Upper lobe of left lung (tissue), 6 donors: ENCODE results near the gene IPO11. TPM values are rescaled to one million over a fixed set of nuclear protein-coding genes. Genes with fewer than 3 reads are reported as not detected.

ENCODE experiments used
- ATAC-seq, 2 donors: fragments of 200-7000 bp; cut with Tn5 transposase; one replicate each; pipeline ENCODE4 v1.9.1; 2022; ENCODE audit warnings: mild to moderate bottlenecking in 2 of 2, moderate library complexity in 2 of 2; ENCODE audit not compliant: low FRiP score in 2 of 2
- DNase-seq, 2 donors: peaks; one replicate each; pipeline ENCODE4 v3.0.0-alpha.2; 2019 to 2020
- H3K27ac ChIP-seq, 4 donors: fragments of 200-600 bp; sonication (generic); one replicate each; pipeline ENCODE4 v1.5.1; 2016 to 2019
- H3K27me3 ChIP-seq, 4 donors: fragments of 200-600 bp; sonication (generic); one replicate each; pipeline ENCODE4 v1.5.1; 2017 to 2019
- H3K36me3 ChIP-seq, 4 donors: fragments of 200-600 bp; sonication (generic); one replicate each; pipeline ENCODE4 v1.5.1; 2016 to 2019
- H3K4me1 ChIP-seq, 4 donors: fragments of 200-600 bp; sonication (generic); one replicate each; pipeline ENCODE4 v1.5.1; 2018 to 2019
- H3K4me3 ChIP-seq, 4 donors: fragments of 200-600 bp; sonication (generic); one replicate each; pipeline ENCODE4 v1.5.1; 2017 to 2019; ENCODE audit warnings: mild to moderate bottlenecking in 2 of 4, moderate library complexity in 1 of 4
- H3K9me3 ChIP-seq, 4 donors: fragments of 200-600 bp; sonication (generic); one replicate each; pipeline ENCODE4 v1.5.1; 2018 to 2019
- CTCF ChIP-seq, 6 experiments: fragments of 450-650 bp in 4 of 6; fragments of 200-600 bp in 2 of 6; sonication (generic) in 2 of 6; IDR thresholded peaks; one replicate each; pipeline ENCODE4 v1.5.1; 2016 to 2019; ENCODE audit warnings: antibody characterized with exemption in 6 of 6
- EP300 ChIP-seq, 4 donors: sonication (generic); formaldehyde crosslinking; IDR thresholded peaks; one replicate each; pipeline ENCODE4 v1.5.1; 2017; ENCODE audit warnings: antibody characterized with exemption in 4 of 4, control low read depth in 2 of 4
- POLR2A ChIP-seq, 4 donors: fragments of 450-650 bp; IDR thresholded peaks; one replicate each; pipeline ENCODE4 v1.5.1; 2016 to 2017; ENCODE audit warnings: antibody characterized with exemption in 4 of 4, mild to moderate bottlenecking in 2 of 4
- POLR2AphosphoS5 ChIP-seq, 2 donors: sonication (generic); formaldehyde crosslinking; IDR thresholded peaks; one replicate each; pipeline ENCODE4 v1.5.1; 2017; ENCODE audit warnings: antibody characterized with exemption in 2 of 2
- WGBS, 2 donors: methylation state at CpG; one replicate each; pipeline ENCODE4 v1.1.5; 2017 to 2018; 5-methylcytosine and 5-hydroxymethylcytosine counted together
- total RNA-seq, 6 donors: library from RNA; depleted of rRNA in 4 of 6; stranded (reverse); fragments of >200 nt in 4 of 6; gene quantifications; one replicate each; pipeline versions ENCODE4 v1.1.0 to v1.2.1, GENCODE V29; 2016 to 2021
- donor health status: DM: no; HTN: no; CAD: no; lungs with moderate emphysema.
- donor health status: DM: no; HTN: yes; CAD: no; lungs with severe emphysema.

IPO11 gene
- total RNA-seq, 6 donors from 2014 or later = 12.2 to 40.4 (median 18.8) TPM

- Histone ChIP-seq H3K27ac (no peak overlapping the region), H3K36me3 (no peaks in the 10 kb centered on the region), H3K4me3 (no peak overlapping the region), H3K4me1 (peaks cover 0 to 3% (median 0%) of the 10 kb centered on the region in 4 donors), H3K27me3 (no peaks in the 10 kb centered on the region), H3K9me3 (no peaks in the 10 kb centered on the region)
- DNase-seq (no peak), ATAC-seq (no peak)
- TF ChIP-seq POLR2A (IDR thresholded peaks at IDR 0.05) = no peak
- no peak for TF ChIP-seq POLR2AphosphoS5 (IDR thresholded peaks at IDR 0.05)
- no peak for TF ChIP-seq EP300 (IDR thresholded peaks at IDR 0.05)
- no peak for TF ChIP-seq CTCF (IDR thresholded peaks at IDR 0.05)
- 68 to 81% methylated on average over 2 of the region's 2 CpGs for WGBS, 2 donors
These were observed 162.0 kb downstream of the IPO11 start for GRCh38 chr5:62574599-62574998.

GRCh38 chr5:62575066-62575465 is 162.5 kb downstream of the IPO11 start:
- no peak overlapping the region for H3K27ac ChIP-seq
- ATAC-seq (no peak), DNase-seq (no peak)
- no peaks in the 10 kb centered on the region for H3K36me3 ChIP-seq
- H3K27me3 ChIP-seq = no peaks in the 10 kb centered on the region
- H3K4me3 ChIP-seq = no peak overlapping the region
- peaks cover 0 to 3% (median 0%) of the 10 kb centered on the region in 4 donors for H3K4me1 ChIP-seq
- no peaks in the 10 kb centered on the region for H3K9me3 ChIP-seq
- 81 to 87% methylated on average over 2 of the region's 2 CpGs for WGBS, 2 donors
- TF ChIP-seq CTCF (IDR thresholded peaks at IDR 0.05) = no peak
- no peak for TF ChIP-seq EP300 (IDR thresholded peaks at IDR 0.05)
- no peak for TF ChIP-seq POLR2AphosphoS5 (IDR thresholded peaks at IDR 0.05)
- TF ChIP-seq POLR2A (IDR thresholded peaks at IDR 0.05) = no peak

- 46 to 63% methylated on average over 1 of the region's 1 CpG for WGBS, 2 donors
- Histone ChIP-seq H3K9me3 (no peaks in the 10 kb centered on the region), H3K27ac (no peak overlapping the region), H3K4me1 (peaks cover 0 to 3% (median 0%) of the 10 kb centered on the region in 4 donors), H3K27me3 (no peaks in the 10 kb centered on the region), H3K4me3 (no peak overlapping the region), H3K36me3 (no peaks in the 10 kb centered on the region)
- TF ChIP-seq EP300 (IDR thresholded peaks at IDR 0.05) (no peak), POLR2A (IDR thresholded peaks at IDR 0.05) (no peak), POLR2AphosphoS5 (IDR thresholded peaks at IDR 0.05) (no peak)
- DNase-seq (no peak), ATAC-seq (no peak)
These were observed 162.9 kb downstream of the IPO11 start for GRCh38 chr5:62575489-62575888.

GRCh38 chr5:62576570-62577170 is 164.1 kb downstream of the IPO11 start:
- WGBS, 2 donors = 74 to 77% methylated on average over 4 of the region's 4 CpGs
- ATAC-seq (no peak), DNase-seq (no peak)
- Histone ChIP-seq H3K36me3 (peaks cover 0 to 3% (median 0%) of the 10 kb centered on the region in 4 donors), H3K27ac (no peak overlapping the region), H3K27me3 (no peaks in the 10 kb centered on the region), H3K4me3 (no peak overlapping the region), H3K9me3 (no peaks in the 10 kb centered on the region), H3K4me1 (peaks cover 0 to 3% (median 0%) of the 10 kb centered on the region in 4 donors)
- no peak for TF ChIP-seq EP300 (IDR thresholded peaks at IDR 0.05)

- Histone ChIP-seq H3K9me3 (no peaks in the 10 kb centered on the region), H3K36me3 (peaks cover 0 to 3% (median 0%) of the 10 kb centered on the region in 4 donors), H3K4me1 (peaks cover 0 to 3% (median 0%) of the 10 kb centered on the region in 4 donors), H3K27ac (no peak overlapping the region), H3K27me3 (no peaks in the 10 kb centered on the region), H3K4me3 (no peak overlapping the region)
- 95% methylated on average over 1 of the region's 1 CpG for WGBS, 2 donors
- ATAC-seq (no peak), DNase-seq (no peak)
- no peak for TF ChIP-seq POLR2AphosphoS5 (IDR thresholded peaks at IDR 0.05)
- TF ChIP-seq CTCF (IDR thresholded peaks at IDR 0.05) = no peak
- TF ChIP-seq EP300 (IDR thresholded peaks at IDR 0.05) = no peak
- TF ChIP-seq POLR2A (IDR thresholded peaks at IDR 0.05) = no peak
These were observed 164.9 kb downstream of the IPO11 start for GRCh38 chr5:62577488-62577887.

GRCh38 chr5:62578540-62578939 is 166.0 kb downstream of the IPO11 start, which contains the start of gene LRRC70:
TSS of gene LRRC70 (plus strand) at chr5:62578819. CDS start at chr5:62579439, 620 bp downstream.
- DNase-seq = no peak
- Histone ChIP-seq H3K27me3 (no peaks in the 10 kb centered on the region), H3K4me1 (peaks cover 0 to 3% (median 0%) of the 10 kb centered on the region in 4 donors), H3K4me3 (no peak within 1 kb of the TSS), H3K27ac (no peak within 1 kb of the TSS), H3K9me3 (no peaks in the 10 kb centered on the region), H3K36me3 (peaks cover 0 to 3% (median 0%) of the 10 kb centered on the region in 4 donors)
- peak in 1 of 2 donors; percentile 79 for ATAC-seq
- TF ChIP-seq CTCF (IDR thresholded peaks at IDR 0.05) (no peak), EP300 (IDR thresholded peaks at IDR 0.05) (no peak), POLR2A (IDR thresholded peaks at IDR 0.05) (no peak), POLR2AphosphoS5 (IDR thresholded peaks at IDR 0.05) (no peak)
- 16 to 27% methylated on average over 4 of the region's 4 CpGs for WGBS, 2 donors
